Activated CD4-positive, alpha-beta T cell treated with anti-CD3 and anti-CD28 coated beads, Interleukin-10, Interleukin-2, amounts not matched to agents 100 ng/mL and 50 ng/mL, durations not matched to agents 16 hours and 8 hours (primary cell): ENCODE measurements around the gene KLHL1.
A peak's percentile ranks its signal among the peaks of the same experiment; 100 is the strongest.

ENCODE experiments used
- DNase-seq: peaks from one replicate; pipeline ENCODE4 v3.0.0-alpha.2; 2020

KLHL1 gene

GRCh38 chr13:69999875-70000274 lies 108.4 kb downstream of the KLHL1 start:
- DNase-seq: no peak

GRCh38 chr13:69997061-69997460 lies 111.2 kb downstream of the KLHL1 start:
- DNase-seq: no peak

DNA sequence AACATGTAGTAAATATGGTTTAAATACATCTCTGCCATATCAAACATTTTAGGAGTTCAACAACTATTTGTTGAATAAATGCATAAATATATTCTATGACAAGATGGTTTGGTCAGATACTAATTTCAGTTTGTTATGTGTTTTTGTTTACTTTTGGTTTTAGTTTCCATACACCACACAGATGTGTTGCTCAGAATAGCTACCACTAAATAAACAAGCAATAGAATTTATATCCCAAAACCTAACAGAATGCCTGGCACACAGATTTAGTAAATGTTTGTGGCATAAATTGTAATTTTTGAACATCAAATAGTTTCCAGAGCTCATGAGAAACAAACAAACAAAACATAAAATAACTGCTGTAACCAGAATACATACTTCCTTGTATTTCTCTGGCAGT lies 127.5 kb downstream of the KLHL1 start:
- no peak for DNase-seq

DNA sequence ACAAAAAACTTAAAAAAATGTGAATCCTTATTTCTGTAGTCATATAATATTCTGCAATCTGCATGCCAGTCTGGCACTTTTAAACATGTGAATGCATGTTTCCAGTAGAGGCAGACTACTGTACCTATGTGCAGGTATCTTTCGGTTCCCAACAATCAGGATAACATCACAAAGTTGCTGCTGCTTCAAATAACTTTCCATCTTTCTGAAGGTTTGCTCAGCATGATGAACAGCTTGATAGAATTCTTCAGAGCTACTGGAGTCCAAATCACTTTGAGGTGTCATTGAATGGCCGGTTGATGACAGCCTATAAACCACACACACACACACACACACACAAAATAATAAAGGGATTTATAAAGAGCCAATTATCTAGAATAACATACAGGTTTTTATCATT lies 132.8 kb downstream of the KLHL1 start:
- no peak for DNase-seq

- DNase-seq: no peak
These were observed 137.7 kb downstream of the KLHL1 start for GRCh38 chr13:69970520-69970919.

- no peak for DNase-seq
These were observed 149.2 kb downstream of the KLHL1 start for GRCh38 chr13:69959046-69959445.

DNA sequence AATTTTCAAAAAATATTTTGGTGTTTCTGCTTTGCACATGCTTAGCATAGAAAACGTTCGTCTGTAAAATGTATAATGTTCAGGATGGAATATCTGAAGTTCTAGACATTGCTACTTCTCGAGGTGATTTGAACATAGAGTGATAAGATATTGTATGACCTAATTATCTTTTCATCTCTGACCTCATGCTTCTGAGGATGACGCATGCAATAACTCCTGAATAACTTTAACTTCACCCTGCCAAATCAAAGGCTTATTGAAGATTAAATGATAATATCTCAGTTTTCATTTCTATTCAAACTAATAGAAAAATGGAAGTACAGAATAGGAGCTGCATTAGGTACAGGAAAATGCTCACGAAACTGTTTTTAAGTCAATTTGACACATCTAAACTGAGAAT lies 151.4 kb downstream of the KLHL1 start:
- DNase-seq: no peak

GRCh38 chr13:69956349-69956748 lies 151.9 kb downstream of the KLHL1 start:
- no peak for DNase-seq

GRCh38 chr13:69955271-69955670 lies 153.0 kb downstream of the KLHL1 start:
- no peak for DNase-seq

DNA sequence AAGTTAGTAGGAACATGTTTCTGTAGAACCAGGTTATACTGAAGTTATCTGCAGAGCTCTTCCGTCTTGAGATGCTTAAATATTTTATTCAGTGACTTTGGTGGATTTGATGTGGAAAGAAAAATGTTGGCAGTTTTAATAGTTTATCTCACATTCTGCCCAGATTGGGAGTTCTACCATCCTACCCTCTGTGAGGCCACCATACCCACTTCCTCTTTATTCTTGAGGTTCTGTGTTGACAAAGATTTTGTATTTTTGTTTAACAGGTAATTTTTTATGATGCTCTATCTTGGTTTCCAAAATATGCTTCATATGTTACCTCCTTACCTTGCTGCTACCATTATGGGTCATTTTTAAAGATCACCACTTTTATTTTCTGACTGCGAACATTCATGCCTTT lies 156.8 kb downstream of the KLHL1 start:
- no peak for DNase-seq

DNA sequence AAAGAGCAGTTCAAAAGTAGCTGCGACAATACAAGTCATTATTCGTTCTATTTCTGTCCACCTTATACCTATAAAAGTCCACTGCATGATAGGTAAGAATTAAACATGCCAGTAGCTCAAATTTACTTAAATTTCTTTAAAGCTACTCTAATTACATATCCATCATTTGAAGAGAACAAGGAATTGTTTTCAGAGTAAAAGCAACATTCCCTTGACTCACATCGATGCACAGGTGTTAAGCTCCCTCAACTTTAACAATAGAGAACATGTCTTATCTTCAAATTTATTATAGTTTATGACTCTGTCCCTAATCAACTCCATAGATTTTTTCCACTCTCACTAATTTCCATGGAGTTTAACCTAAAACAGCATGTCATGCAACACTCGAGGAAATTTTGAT lies 158.1 kb downstream of the KLHL1 start:
- no peak for DNase-seq

DNA sequence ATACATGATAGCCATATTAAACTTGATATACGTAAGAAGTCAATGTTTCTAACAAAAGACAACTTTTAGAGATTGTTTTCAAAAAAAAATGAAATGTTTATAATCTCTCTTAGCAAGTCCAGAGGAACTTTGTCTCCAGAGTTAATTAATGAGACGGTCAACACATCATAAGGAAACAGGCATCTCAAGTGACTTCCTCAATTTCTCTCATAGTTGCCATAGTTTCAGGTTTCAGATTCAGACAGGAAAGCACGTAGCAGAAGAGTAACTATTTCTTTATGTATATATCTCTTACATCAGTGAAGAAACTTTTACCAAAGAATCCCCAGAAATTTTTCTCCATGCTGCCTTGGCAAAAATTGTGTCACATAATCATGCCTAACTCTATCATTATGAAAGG lies 160.2 kb downstream of the KLHL1 start:
- DNase-seq: no peak

GRCh38 chr13:69947582-69947981 lies 160.7 kb downstream of the KLHL1 start:
- no peak for DNase-seq

- no peak for DNase-seq
These were observed 161.7 kb downstream of the KLHL1 start for GRCh38 chr13:69946511-69946910.

DNA sequence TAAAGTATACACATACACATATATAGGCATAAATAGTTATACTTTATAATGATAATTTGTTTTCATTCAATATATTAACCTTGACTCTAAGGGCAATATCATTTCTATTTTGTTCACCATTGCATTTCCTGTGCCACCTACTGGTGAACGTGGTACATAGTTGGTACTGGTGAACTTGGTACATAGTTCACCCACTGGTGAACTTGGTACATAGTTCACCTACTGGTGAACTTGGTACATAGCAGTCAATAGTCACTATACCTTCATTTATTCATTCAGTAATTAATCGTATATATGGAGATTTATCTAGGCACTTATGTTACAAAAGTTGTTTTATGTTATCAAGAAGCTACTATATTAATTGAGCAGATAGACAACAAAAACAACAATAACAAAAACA lies 173.2 kb downstream of the KLHL1 start:
- peak; percentile 38 for DNase-seq

DNA sequence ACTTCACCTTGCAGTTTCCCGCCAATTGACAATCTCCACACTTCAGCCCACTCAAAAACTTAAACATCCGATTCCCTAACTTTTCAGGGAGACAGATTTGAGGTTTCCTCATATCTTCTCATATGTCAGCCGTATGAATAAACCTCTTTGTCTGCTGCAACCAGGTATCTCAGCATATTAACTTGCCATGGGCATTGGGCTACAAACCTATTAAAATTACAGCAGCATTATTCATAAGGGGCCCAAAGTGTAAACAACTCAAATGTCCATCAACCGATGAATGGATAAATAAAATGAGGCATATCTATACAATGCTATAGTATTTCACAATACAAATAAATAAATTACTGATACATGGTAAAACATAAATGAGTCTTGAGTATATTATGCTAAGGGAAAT lies 180.0 kb downstream of the KLHL1 start:
- DNase-seq: no peak

DNA sequence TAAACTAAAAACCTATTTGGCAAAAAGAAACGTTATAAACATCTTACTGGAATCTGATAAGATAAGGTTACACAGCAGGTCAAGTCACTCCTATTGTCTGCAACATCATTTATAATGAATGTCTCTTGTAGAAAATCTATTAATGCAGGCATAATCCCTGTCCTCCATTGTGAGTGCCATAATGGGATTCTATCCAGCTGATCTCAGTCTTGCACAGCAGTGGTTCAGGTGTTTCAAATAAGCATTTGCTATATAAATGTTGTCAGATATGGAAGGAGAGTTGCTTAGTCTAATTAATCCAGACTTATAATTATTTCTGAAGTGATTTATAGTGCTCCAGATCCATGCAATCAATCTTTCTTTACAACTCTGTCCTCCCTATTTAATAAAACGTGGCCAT lies 187.1 kb downstream of the KLHL1 start:
- DNase-seq: no peak

GRCh38 chr13:69912630-69913029 lies 195.6 kb downstream of the KLHL1 start:
- no peak for DNase-seq

GRCh38 chr13:69910800-69911199 lies 197.5 kb downstream of the KLHL1 start:
- no peak for DNase-seq

DNA sequence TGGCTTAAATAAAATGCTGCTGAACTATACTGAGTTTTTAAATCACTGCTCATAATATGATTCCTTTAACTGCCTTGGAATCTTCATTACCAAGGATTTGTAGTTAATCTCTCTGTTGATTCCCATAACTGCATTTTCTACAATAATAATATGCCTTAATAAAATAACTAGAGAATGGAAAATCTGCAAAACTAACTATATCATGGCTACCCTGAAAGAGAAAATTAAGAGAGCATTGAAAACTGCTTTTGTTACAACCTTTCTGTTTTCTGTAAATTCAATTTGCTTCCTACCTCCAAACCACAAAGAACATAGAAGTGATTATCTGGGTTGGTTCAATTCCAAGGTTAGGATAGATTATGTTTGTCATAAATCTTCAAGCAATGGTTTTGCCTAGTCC lies 203.5 kb downstream of the KLHL1 start:
- no peak for DNase-seq

GRCh38 chr13:69903081-69903480 lies 205.2 kb downstream of the KLHL1 start:
- no peak for DNase-seq

DNA sequence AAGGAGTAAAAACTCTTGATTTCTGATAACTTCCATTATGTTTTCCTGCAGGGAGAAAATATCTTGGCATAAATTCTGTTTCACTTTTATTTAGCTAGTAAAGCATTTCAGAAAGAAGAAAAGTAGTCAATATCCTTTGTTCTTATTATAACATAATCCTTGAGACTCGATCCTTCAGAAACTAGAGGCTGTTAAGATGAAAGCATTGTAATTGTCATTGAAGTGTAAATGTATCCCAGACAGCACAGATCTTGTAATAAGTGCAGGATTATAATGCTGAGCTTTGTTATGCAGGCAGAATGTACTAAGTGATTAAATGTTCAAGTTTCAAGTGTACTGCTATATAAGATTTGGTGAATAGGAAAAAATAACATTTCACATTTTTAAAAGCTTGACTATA lies 225.8 kb downstream of the KLHL1 start:
- no peak for DNase-seq

- no peak for DNase-seq
These were observed 228.3 kb downstream of the KLHL1 start for GRCh38 chr13:69879936-69880335.

DNA sequence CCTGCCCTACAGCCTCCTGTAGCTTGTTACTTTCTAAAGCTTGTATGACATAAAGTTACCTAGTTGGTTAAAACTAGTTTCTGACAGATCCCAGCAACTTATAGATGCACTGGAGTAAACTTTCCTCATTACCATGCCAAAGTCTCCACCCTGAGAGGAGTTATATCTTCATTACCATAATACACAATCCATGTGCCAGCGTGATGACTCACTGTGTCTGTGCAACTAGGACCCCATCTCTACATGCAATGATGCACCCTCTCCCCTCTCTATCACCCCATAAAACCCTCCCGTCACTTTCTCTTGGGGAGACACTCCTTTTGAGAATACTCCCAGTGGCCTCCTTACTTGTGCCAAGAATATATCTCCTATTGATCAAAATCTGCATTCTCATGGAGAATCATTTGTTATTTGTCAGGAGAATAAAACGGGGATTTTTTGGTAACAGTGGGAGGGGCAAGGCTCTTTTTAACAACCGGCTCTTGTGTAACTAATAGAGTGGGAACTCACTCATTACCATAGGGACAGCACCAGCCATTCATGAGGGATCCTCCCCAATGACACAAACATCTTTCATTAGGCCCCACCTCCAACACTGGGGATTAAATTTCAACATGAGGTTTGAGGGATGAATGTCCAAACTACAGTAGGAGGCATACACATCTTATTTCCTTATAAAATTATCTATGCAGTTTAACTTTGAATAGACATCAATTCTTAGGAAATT lies 235.8 kb downstream of the KLHL1 start:
- no peak for DNase-seq

DNA sequence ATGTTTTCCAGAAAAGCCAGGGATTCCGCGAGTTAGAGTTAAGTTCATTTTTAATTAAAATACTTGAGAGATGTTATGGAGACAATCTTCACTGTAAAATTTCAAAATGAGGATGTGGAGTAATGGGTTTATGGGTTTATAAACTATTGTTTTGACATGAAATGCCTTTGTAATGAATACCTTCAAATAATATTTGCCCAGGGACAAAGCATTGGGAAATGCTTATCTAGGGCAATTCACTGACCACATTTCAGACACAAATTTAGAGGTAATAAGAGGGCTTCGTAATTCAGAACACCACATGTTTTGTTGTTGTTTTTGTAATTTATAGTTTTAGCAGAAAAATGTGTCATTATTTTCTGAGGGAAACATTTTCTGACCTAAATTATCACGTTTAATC lies 241.7 kb downstream of the KLHL1 start:
- no peak for DNase-seq
